Inferior parietal cortex (tissue), 1 donor: ENCODE data around the gene PLD4.

Experiments used
- DNase-seq: peaks from one replicate; pipeline ENCODE4 v3.0.0-alpha.2; 2016; ENCODE audit errors: extremely low spot score

Gene PLD4

GRCh38 chr14:104954746-104955395, 30.2 kb downstream of the PLD4 start:
- no peak for DNase-seq

DNA sequence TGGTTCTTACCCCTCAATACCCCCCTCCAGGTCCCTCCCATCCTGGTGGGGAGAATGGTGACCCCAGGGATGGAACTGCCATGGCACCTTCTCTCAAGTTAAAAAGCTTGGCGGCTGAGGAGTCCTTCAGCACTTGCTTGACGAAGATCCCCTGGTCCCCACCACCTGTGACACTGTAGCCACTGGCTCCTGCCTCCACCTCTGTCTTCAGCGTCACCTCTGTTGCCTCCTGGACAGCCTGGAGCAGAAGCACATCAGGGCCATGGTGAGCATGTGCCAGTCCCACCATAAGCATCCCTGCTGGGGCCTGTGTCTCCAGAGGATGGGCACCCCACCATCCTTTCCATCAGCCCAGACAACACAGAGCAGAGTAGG, 30.7 kb downstream of the PLD4 start:
- no peak for DNase-seq

GRCh38 chr14:104956290-104956890, 31.7 kb downstream of the PLD4 start:
- no peak for DNase-seq

- DNase-seq: no peak
Observed at GRCh38 chr14:104957146-104958113, 32.8 kb downstream of the PLD4 start.

- no peak for DNase-seq
Observed at GRCh38 chr14:104964546-104964945, 39.9 kb downstream of the PLD4 start.

DNA sequence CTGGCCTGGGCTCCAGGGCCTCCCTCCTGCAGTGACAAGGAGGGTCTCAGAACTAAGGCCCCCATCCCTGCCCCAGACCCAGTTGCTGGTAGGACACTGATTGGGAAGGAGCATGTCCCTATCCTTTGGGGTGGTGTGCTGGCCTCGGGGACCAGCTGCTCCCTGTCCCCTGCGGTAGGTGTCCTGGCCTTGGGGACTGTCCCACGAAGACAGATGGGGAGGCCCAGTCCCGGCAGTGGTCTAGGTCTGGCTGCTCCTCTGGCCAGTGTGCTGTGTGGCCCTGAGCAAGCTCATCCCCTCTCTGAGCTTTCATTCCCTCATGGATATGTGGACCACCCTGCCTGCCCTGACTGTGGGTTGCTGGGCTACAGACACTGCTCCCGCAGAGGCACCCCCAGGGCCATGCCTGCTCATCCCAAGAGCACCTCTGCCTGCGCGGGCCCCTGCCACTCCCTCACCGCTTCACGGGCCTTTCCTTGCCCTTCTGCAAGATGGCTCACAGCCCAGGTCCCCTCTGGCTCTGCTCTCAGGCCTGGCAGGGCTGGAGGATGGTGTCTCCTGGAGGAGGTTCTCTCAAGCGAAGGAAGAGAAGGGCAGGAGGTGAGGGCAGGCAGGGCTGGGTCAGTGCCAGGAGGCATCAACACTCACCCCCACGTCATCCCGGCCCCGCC, 41.0 kb downstream of the PLD4 start:
- DNase-seq: no peak

GRCh38 chr14:104966261-104966865, 41.7 kb downstream of the PLD4 start:
- DNase-seq: no peak

DNA sequence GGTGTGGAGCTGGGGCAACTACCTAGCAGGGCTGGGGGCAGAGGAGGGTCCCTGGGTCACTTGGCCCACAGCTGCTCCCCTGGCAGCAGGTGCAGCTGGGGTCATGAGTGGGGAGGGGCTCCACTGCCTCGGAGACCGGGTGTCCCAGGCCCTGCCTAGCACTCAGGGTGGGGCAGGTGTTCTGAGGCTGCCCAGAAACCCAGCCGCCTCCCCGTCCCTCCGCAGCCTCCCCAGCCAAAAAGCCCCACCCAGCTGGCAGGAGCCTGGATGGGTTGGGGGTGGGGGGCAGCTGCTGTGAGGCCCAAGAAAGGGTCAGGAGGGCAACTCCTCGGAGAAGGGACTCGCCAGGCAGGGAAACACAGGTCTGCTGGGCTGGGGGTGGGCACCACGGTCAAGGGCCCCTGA, 42.3 kb downstream of the PLD4 start:
- DNase-seq: no peak

- DNase-seq: no peak
Observed at GRCh38 chr14:104967386-104968152, 42.9 kb downstream of the PLD4 start.

- no peak for DNase-seq
Observed at GRCh38 chr14:104968153-104968527, 43.5 kb downstream of the PLD4 start.

DNA sequence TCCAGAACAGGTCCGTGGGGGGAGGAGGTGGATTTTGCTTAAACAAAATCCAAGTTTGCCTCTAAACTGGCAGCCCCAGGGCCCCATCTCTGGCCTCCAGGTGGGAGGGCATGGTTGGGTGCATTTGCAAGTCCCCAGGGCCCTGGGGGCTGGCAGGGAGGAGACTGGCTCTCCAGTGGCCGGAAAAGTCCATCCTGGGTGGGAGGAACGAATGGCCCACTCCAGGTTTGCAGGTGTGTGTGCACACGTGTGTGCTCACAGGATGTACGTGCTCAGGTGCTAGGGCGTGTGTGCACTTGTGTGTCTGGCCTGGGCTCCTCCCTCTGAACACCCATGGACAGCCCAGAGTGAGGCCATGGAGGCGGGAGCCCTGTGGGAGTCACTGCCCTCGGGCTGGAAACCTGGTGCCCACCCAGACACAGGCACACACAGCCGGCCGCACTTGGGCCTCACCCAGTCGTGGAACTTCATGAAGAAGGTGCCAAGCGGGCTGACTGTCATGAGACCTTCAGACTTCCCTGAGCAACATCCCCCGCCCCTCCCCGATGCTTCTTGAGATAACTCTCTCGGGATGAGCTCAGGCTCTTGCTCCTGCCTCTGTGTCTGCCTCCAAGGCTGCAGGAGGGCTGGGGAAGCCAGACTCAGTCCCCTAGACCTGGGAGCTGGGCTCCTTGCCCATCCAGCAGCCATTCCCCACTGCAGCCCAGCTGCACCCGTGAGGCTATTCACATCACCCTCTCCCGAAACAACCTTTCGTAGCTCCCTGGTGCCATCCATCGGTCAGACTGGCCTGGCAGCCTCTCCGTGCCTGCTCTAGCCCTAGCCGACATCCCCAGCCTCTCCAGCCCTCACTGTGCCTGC, 44.1 kb downstream of the PLD4 start:
- no peak for DNase-seq

GRCh38 chr14:104969741-104970230, 45.1 kb downstream of the PLD4 start:
- DNase-seq: no peak

GRCh38 chr14:104970231-104971068, 45.8 kb downstream of the PLD4 start:
- no peak for DNase-seq

DNA sequence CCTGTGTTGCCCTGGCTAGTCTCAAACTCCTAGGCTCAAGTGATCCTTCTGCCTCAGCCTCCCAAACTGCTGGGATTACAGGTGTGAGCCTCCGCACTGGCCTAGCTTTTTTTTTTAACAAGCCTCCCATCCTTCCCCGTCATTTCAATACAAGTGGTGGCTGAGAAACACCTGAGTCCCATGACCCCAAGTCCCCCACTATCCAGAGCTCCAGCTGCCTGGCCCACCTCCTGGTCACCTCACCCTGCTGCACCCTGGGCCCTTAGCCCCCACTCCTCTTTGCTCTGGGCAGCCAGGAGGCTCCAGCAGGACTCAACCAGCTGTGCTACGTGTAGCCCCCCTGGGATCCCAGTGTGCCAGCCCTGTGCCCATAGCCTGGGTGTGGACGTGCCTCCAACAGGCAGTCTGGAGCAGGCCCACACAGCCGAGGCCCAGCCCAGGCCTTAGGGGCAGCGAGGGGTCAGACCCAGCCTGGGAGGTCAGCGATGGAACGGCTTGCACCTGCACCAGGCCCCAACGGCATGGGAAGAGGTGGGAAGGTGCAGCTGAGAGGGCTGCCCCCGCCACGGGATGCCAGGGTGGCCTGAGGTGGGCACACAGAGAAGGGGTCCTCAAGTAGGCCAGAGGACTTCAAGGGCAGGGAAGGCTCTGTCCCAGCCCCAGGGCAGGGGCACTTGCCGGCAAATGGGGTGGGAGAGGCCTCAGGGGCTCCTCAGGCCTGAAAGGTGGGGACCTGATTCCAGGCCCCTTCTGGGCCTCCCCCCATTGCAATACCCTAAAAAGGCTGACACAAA, 47.0 kb downstream of the PLD4 start:
- DNase-seq: no peak

- DNase-seq: no peak
Observed at GRCh38 chr14:104972301-104973134, 47.8 kb downstream of the PLD4 start.

GRCh38 chr14:104973135-104973384, 48.4 kb downstream of the PLD4 start:
- DNase-seq: no peak

GRCh38 chr14:104973385-104974145, 48.9 kb downstream of the PLD4 start:
- DNase-seq: no peak
